SK-N-SH treated with all-trans-retinoic acid at 6 μM for 48 hours (cell line): ENCODE data around the gene METRNL.

Source experiments
- ATAC-seq: fragments of 200-7000 bp; cut with Tn5 transposase; 3 replicates; pipeline ENCODE4 v1.9.1; 2020; ENCODE audit warnings: mild to moderate bottlenecking, moderate library complexity
- ARNTL ChIP-seq: fragments of 450-650 bp; formaldehyde crosslinking; IDR thresholded peaks from 2 replicates; pipeline ENCODE4 v1.5.0; 2020; ENCODE audit warnings: low read depth, mild to moderate bottlenecking, moderate library complexity, borderline replicate concordance
- CSDC2 ChIP-seq: fragments of 250-450 bp; sonication (Bioruptor Pico); IDR thresholded peaks from 2 replicates; pipeline ENCODE4 v1.5.0; 2020; ENCODE audit warnings: mild to moderate bottlenecking, moderate library complexity
- ESRRG ChIP-seq: fragments of 250-450 bp; sonication (Bioruptor Pico); IDR thresholded peaks from 2 replicates; pipeline ENCODE4 v1.6.1; 2021; ENCODE audit warnings: mild to moderate bottlenecking
- GLIS3 ChIP-seq: fragments of 250-450 bp; sonication (Bioruptor Pico); IDR thresholded peaks from 2 replicates; pipeline ENCODE4 v1.5.0; 2020; ENCODE audit warnings: mild to moderate bottlenecking, moderate library complexity
- OSR1 ChIP-seq: fragments of 250-450 bp; sonication (Bioruptor Pico); IDR thresholded peaks from 2 replicates; pipeline ENCODE4 v1.8.0; 2022; ENCODE audit warnings: moderate library complexity, mild to moderate bottlenecking, inconsistent platforms
- PPARA ChIP-seq: fragments of 250-450 bp; sonication (Bioruptor Pico); IDR thresholded peaks from 2 replicates; pipeline ENCODE4 v1.5.0; 2020; ENCODE audit warnings: mild to moderate bottlenecking, borderline replicate concordance
- RARB ChIP-seq: fragments of 250-450 bp; sonication (Bioruptor Pico); IDR thresholded peaks from 2 replicates; pipeline ENCODE4 v1.8.0; 2021; ENCODE audit warnings: mild to moderate bottlenecking, moderate library complexity
- SNAI2 ChIP-seq: fragments of 250-450 bp; sonication (Bioruptor Pico); IDR thresholded peaks from 2 replicates; pipeline ENCODE4 v1.5.0; 2020; ENCODE audit warnings: mild to moderate bottlenecking, moderate library complexity
- TCF4 ChIP-seq: fragments of 250-450 bp; sonication (Bioruptor Pico); IDR thresholded peaks from 2 replicates; pipeline ENCODE4 v1.8.0; 2021; ENCODE audit warnings: mild to moderate bottlenecking, moderate library complexity, borderline replicate concordance
- TOX ChIP-seq: fragments of 250-450 bp; sonication (Bioruptor Pico); IDR thresholded peaks from 2 replicates; pipeline ENCODE4 v1.8.0; 2021; ENCODE audit warnings: mild to moderate bottlenecking, moderate library complexity, borderline replicate concordance
- ZC3H10 ChIP-seq: fragments of 250-450 bp; sonication (Bioruptor Pico); IDR thresholded peaks from 2 replicates; pipeline ENCODE4 v1.5.1; 2021; ENCODE audit warnings: mild to moderate bottlenecking, moderate library complexity
- ZFP3 ChIP-seq: fragments of 250-450 bp; sonication (Bioruptor Pico); IDR thresholded peaks from 2 replicates; pipeline ENCODE4 v1.5.0; 2020; ENCODE audit warnings: mild to moderate bottlenecking, moderate library complexity
- ZFP30 ChIP-seq: fragments of 450-650 bp; formaldehyde crosslinking; IDR thresholded peaks from 2 replicates; pipeline ENCODE4 v1.5.0; 2022; ENCODE audit warnings: mild to moderate bottlenecking, moderate library complexity
- ZNF565 ChIP-seq: fragments of 450-650 bp; formaldehyde crosslinking; conservative IDR thresholded peaks from 2 replicates; pipeline ENCODE4 v1.5.0; 2020; ENCODE audit warnings: low read depth, mild to moderate bottlenecking, moderate library complexity
- ZNF70 ChIP-seq: fragments of 450-650 bp; formaldehyde crosslinking; IDR thresholded peaks from 2 replicates; pipeline ENCODE4 v1.5.0; 2020; ENCODE audit warnings: mild to moderate bottlenecking, moderate library complexity
- TF ChIP-seq, protein P1 (sequence below): fragments of 250-450 bp; sonication (Bioruptor Pico); IDR thresholded peaks from 2 replicates; pipeline ENCODE4 v1.8.0; 2021; ENCODE audit warnings: low read depth, mild to moderate bottlenecking, moderate library complexity, borderline replicate concordance
- TF ChIP-seq, protein P2 (sequence below): fragments of 250-450 bp; sonication (Bioruptor Pico); IDR thresholded peaks from 2 replicates; pipeline ENCODE4 v1.8.0; 2020; ENCODE audit warnings: mild to moderate bottlenecking, moderate library complexity, borderline replicate concordance
- TF ChIP-seq, protein P3 (sequence below): fragments of 250-450 bp; sonication (Bioruptor Pico); IDR thresholded peaks from 2 replicates; pipeline ENCODE4 v1.5.1; 2021; ENCODE audit warnings: mild to moderate bottlenecking, moderate library complexity
- TF ChIP-seq, protein P4 (sequence below): fragments of 250-450 bp; sonication (Bioruptor Pico); IDR thresholded peaks from 2 replicates; pipeline ENCODE4 v1.5.1; 2020; ENCODE audit warnings: low read depth, mild to moderate bottlenecking, moderate library complexity

METRNL gene

DNA sequence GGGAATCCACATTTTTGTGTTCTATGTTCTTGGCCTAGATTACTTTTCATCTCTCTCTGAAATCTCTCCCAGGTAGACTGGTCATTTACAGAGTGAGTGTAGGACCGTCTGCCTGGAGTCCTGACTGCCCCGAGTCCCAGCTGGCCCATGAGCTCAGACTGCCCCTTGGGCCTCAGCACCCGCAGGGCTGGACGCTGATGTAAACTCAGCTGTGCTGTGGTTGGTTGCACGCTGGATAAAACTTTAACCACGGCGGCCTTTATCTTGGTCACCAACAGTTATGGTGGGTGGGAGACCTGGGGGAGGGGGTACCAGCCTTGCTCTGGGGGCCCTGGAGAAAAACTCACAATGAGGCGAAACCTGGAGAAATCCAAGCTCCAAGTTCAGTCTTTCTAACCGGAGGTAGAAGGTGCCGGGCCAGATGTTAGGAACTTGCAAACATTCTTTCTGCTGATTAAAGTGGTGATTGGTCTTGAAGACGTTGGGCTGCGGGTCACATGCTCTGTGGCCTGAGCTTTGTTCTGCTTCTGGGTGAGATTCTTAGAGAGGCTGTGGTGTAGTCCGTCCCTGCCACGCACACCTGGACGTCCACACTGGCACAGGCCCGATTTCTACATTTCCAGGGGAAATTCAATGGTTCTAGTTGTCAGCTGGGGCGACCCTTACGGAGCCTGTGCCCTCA lies 6.9 kb downstream of the METRNL start:
- TF ChIP-seq, protein P1, sequence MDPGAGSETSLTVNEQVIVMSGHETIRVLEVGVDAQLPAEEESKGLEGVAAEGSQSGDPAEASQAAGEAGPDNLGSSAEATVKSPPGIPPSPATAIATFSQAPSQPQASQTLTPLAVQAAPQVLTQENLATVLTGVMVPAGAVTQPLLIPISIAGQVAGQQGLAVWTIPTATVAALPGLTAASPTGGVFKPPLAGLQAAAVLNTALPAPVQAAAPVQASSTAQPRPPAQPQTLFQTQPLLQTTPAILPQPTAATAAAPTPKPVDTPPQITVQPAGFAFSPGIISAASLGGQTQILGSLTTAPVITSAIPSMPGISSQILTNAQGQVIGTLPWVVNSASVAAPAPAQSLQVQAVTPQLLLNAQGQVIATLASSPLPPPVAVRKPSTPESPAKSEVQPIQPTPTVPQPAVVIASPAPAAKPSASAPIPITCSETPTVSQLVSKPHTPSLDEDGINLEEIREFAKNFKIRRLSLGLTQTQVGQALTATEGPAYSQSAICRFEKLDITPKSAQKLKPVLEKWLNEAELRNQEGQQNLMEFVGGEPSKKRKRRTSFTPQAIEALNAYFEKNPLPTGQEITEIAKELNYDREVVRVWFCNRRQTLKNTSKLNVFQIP (CRISPR knock-in tag), result no peak
- TF ChIP-seq CSDC2 (CRISPR knock-in tag), result no peak
- no peak for TF ChIP-seq ZFP3 (CRISPR knock-in tag)

DNA sequence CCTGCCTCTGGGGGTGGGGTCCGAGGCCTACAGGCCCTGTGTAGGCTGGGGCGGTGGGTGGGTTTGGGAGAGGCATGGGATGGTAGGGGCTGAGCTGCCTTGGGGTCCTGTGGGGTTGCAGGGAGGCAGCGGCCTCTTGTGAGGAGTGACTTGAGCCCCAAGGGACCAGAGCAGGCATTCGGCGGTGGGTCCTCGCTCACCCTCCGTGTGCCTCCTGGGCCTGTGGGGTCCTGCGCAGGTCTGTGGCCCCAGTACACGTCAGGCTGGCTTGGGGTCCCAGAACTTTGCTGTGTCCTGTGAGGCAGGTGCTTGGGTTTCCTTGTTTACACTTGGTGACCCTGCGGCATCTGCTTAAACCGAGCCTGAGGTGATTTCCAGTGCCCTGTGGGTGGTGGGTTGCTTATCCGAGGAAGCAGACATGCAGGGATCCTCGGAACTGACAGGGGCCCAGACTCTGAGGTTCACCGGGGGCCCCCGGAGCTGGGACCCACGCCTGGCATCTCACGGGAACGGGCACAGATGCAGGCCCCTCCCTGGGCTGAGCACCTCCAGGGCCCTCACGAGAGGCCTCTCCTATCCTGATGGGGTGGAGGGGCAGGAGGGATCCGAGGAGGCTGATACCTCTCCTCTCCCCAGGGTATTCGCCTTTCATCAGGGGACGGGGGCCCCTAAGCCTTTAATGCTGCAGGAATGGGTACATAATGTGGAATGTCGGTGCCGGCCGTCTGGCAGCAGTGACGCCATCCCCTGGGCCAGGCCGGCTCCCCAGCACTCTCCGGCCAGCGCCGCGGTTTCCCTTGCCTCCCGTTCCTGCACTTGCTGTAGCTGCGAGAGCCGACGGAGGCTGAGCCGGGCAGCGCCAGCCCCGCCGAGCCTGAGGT lies 7.7 kb downstream of the METRNL start:
- no peak for TF ChIP-seq ZFP3 (CRISPR knock-in tag)
- TF ChIP-seq SNAI2 (CRISPR knock-in tag), result no peak
- TF ChIP-seq PPARA (CRISPR knock-in tag), result no peak
- no peak for TF ChIP-seq ZFP30 (CRISPR knock-in tag)
- no peak for ATAC-seq

More for the DNA sequence above, 6.9 kb downstream of the METRNL start:
- ATAC-seq, result no peak

DNA sequence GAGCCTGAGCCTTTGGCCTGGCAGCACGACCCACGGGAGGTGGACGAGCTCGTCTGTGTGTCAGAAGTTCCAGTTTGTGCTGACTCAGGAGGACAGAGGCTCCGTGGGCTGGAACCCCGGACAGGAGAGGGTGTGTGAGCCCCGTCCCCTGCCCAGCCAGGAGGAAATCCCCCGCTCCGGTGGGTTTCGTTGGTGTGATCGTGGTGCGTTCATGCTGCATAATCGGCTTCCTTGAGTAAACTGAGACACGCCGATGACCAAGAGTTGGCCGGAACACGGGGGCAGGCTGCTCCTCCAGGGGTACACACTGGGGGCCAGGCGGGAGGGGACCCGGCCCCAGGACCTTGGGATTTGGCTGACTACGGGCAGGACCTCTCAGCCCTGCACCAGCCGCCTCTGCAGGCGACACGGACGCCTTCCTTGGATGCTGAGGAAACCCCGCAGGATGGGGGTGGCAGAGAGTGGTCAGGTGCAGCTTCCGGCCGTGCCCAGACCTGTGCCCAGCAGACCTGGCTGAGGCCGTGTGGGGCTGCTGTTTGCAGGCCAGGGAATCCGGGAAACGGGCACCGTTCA lies 8.5 kb downstream of the METRNL start:
- no peak for TF ChIP-seq OSR1 (CRISPR knock-in tag)
- TF ChIP-seq CSDC2 (CRISPR knock-in tag), result no peak
- TF ChIP-seq, protein P2, sequence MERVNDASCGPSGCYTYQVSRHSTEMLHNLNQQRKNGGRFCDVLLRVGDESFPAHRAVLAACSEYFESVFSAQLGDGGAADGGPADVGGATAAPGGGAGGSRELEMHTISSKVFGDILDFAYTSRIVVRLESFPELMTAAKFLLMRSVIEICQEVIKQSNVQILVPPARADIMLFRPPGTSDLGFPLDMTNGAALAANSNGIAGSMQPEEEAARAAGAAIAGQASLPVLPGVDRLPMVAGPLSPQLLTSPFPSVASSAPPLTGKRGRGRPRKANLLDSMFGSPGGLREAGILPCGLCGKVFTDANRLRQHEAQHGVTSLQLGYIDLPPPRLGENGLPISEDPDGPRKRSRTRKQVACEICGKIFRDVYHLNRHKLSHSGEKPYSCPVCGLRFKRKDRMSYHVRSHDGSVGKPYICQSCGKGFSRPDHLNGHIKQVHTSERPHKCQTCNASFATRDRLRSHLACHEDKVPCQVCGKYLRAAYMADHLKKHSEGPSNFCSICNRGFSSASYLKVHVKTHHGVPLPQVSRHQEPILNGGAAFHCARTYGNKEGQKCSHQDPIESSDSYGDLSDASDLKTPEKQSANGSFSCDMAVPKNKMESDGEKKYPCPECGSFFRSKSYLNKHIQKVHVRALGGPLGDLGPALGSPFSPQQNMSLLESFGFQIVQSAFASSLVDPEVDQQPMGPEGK (CRISPR knock-in tag), result no peak
- TF ChIP-seq, protein P3, sequence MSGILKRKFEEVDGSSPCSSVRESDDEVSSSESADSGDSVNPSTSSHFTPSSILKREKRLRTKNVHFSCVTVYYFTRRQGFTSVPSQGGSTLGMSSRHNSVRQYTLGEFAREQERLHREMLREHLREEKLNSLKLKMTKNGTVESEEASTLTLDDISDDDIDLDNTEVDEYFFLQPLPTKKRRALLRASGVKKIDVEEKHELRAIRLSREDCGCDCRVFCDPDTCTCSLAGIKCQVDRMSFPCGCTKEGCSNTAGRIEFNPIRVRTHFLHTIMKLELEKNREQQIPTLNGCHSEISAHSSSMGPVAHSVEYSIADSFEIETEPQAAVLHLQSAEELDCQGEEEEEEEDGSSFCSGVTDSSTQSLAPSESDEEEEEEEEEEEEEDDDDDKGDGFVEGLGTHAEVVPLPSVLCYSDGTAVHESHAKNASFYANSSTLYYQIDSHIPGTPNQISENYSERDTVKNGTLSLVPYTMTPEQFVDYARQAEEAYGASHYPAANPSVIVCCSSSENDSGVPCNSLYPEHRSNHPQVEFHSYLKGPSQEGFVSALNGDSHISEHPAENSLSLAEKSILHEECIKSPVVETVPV (CRISPR knock-in tag), result no peak
- no peak for TF ChIP-seq TCF4 (CRISPR knock-in tag)
- TF ChIP-seq GLIS3, result no peak
- TF ChIP-seq ZFP3 (CRISPR knock-in tag), result no peak
- TF ChIP-seq, protein P4, sequence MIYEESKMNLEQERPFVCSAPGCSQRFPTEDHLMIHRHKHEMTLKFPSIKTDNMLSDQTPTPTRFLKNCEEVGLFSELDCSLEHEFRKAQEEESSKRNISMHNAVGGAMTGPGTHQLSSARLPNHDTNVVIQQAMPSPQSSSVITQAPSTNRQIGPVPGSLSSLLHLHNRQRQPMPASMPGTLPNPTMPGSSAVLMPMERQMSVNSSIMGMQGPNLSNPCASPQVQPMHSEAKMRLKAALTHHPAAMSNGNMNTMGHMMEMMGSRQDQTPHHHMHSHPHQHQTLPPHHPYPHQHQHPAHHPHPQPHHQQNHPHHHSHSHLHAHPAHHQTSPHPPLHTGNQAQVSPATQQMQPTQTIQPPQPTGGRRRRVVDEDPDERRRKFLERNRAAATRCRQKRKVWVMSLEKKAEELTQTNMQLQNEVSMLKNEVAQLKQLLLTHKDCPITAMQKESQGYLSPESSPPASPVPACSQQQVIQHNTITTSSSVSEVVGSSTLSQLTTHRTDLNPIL (CRISPR knock-in tag), result no peak
- no peak for TF ChIP-seq ZFP30 (CRISPR knock-in tag)
- TF ChIP-seq, all 23 proteins: peak for 0
- ATAC-seq, result no peak

DNA sequence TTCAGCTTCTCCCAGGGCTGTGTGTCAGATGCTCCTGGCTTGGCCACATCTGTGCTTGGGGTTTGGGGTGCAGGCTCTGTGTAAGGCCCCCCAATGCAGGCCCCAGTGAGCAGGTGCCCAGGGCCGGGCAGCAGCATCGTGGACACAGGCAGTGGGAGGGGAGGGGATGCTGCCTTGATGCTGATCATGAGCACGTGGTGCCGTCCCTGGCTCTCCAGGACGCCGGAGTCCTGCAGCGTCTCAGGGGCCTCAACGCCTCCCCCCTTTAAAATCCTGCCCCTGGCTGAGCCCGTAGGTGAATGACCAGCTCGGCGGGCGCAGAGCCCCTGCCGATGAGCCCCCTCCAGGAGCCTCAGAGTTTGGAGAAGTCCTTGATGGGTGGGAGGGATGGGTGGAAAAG lies 9.0 kb downstream of the METRNL start:
- no peak for ATAC-seq
- TF ChIP-seq, protein P2 (CRISPR knock-in tag), result no peak
- TF ChIP-seq, protein P1 (CRISPR knock-in tag), result no peak
- no peak for TF ChIP-seq TOX (CRISPR knock-in tag)
- TF ChIP-seq, protein P4 (CRISPR knock-in tag), result no peak
- no peak for TF ChIP-seq SNAI2 (CRISPR knock-in tag)
- no peak for TF ChIP-seq ZNF70
- no peak for TF ChIP-seq ZC3H10
- TF ChIP-seq ESRRG (CRISPR knock-in tag), result no peak
- TF ChIP-seq TCF4 (CRISPR knock-in tag), result no peak
- no peak for TF ChIP-seq OSR1 (CRISPR knock-in tag)
- TF ChIP-seq ZNF565 (CRISPR knock-in tag), result no peak
- TF ChIP-seq ARNTL (CRISPR knock-in tag), result no peak
- no peak for TF ChIP-seq RARB
- TF ChIP-seq ZFP30 (CRISPR knock-in tag), result no peak
